Transverse colon (tissue), 3 donors: ENCODE measurements around the gene SLC27A4.

ENCODE experiments used
- EP300 ChIP-seq: sonication (generic); formaldehyde crosslinking; IDR thresholded peaks from one replicate; pipeline ENCODE4 v1.6.1; 2017; ENCODE audit warnings: antibody characterized with exemption, low read depth
- POLR2A ChIP-seq: fragments of 450-650 bp; IDR thresholded peaks from one replicate; pipeline ENCODE4 v1.6.1; 2016; ENCODE audit warnings: antibody characterized with exemption, mild to moderate bottlenecking, moderate library complexity
- TF ChIP-seq, protein P1 (sequence below), 5 experiments: fragments of 200-600 bp in 3 of 5; fragments of 450-650 bp in 2 of 5; sonication (generic) in 3 of 5; IDR thresholded peaks; 1 replicate in 2 of 5; 2 replicates in 3 of 5; pipeline ENCODE4 v1.5.1; 2016 to 2017; ENCODE audit warnings: antibody characterized with exemption in 5 of 5, inconsistent platforms in 3 of 5, mild to moderate bottlenecking in 2 of 5, moderate library complexity in 1 of 5

DNA sequence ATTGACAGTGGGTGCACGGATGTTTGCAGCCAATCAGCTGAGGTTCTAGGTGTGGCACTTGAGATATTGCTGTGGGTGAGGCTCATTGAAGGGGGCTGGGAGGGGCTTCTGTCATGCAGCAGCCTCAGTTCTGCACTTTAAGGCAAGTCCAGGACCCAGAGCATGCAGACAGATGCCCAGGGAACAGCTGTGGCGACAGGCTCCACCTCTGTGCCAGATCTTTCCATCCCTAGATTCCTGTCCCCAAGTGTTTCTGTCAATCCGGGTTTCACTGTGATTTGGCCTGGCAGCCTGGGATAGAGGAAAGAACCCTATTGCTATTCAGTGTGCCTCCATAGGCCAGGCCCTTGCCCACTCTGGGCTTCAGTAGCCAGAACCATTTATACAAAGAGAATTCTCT, 59.5 kb downstream of the SLC27A4 start:
- TF ChIP-seq POLR2A (no peak), EP300 (no peak)
- TF ChIP-seq, protein P1, sequence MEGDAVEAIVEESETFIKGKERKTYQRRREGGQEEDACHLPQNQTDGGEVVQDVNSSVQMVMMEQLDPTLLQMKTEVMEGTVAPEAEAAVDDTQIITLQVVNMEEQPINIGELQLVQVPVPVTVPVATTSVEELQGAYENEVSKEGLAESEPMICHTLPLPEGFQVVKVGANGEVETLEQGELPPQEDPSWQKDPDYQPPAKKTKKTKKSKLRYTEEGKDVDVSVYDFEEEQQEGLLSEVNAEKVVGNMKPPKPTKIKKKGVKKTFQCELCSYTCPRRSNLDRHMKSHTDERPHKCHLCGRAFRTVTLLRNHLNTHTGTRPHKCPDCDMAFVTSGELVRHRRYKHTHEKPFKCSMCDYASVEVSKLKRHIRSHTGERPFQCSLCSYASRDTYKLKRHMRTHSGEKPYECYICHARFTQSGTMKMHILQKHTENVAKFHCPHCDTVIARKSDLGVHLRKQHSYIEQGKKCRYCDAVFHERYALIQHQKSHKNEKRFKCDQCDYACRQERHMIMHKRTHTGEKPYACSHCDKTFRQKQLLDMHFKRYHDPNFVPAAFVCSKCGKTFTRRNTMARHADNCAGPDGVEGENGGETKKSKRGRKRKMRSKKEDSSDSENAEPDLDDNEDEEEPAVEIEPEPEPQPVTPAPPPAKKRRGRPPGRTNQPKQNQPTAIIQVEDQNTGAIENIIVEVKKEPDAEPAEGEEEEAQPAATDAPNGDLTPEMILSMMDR (IDR thresholded peaks at IDR 0.05), result no peak
